GM20000 (cell line): ENCODE results near the gene RRAD.

Experiments used
- DNase-seq: peaks from one replicate; pipeline ENCODE4 v3.0.0; 2012; ENCODE audit warnings: low spot score
- CTCF ChIP-seq: IDR thresholded peaks from 2 replicates; pipeline ENCODE4 v1.5.1; 2012; ENCODE audit warnings: mild to moderate bottlenecking, control low read depth; ENCODE audit errors: extremely low read depth, missing control alignments

Gene RRAD

GRCh38 chr16:66920924-66921680 is 4.2 kb downstream of the RRAD start:
- TF ChIP-seq CTCF, result no peak
- DNase-seq, result no peak

GRCh38 chr16:66920299-66920590 is 5.1 kb downstream of the RRAD start:
- DNase-seq, result no peak

GRCh38 chr16:66919569-66920298 is 5.6 kb downstream of the RRAD start:
- TF ChIP-seq CTCF, result no peak
- no peak for DNase-seq

More at GRCh38 chr16:66920299-66920590, 5.1 kb downstream of the RRAD start:
- no peak for TF ChIP-seq CTCF

GRCh38 chr16:66918803-66919568 is 6.3 kb downstream of the RRAD start, which contains the start of gene CDH16:
Gene CDH16, minus strand, starts transcription at chr16:66918885. Its CDS starts 820 bp downstream, at chr16:66918065.
- DNase-seq, result no peak

GRCh38 chr16:66918355-66918754 is 7.0 kb downstream of the RRAD start:
- no peak for TF ChIP-seq CTCF
- DNase-seq, result no peak

More at GRCh38 chr16:66918803-66919568, 6.3 kb downstream of the RRAD start, which contains the start of gene CDH16:
- no peak for TF ChIP-seq CTCF

GRCh38 chr16:66917741-66918140 is 7.6 kb downstream of the RRAD start:
- no peak for TF ChIP-seq CTCF
- DNase-seq, result no peak

- DNase-seq, result no peak
- no peak for TF ChIP-seq CTCF
Measured at GRCh38 chr16:66916518-66916917, 8.8 kb downstream of the RRAD start.
